Neural progenitor cell (in vitro differentiated cells): ENCODE results near the gene EPX.

Experiments
- CTCF ChIP-seq: fragments of 200-600 bp; sonication (generic); IDR thresholded peaks from 2 replicates; pipeline ENCODE4 v1.5.1; 2017; ENCODE audit warnings: antibody characterized with exemption, mild to moderate bottlenecking
- EZH2 ChIP-seq: fragments of 200-600 bp; sonication (generic); IDR thresholded peaks from 2 replicates; pipeline ENCODE4 v1.6.1; 2017; ENCODE audit warnings: antibody characterized with exemption, mild to moderate bottlenecking, moderate library complexity
- EZH2phosphoT487 ChIP-seq: fragments of 200-600 bp; sonication (generic); IDR thresholded peaks from 2 replicates; pipeline ENCODE4 v1.6.1; 2017; ENCODE audit warnings: antibody characterized with exemption

- TF ChIP-seq CTCF: no peak
- no peak for TF ChIP-seq EZH2
- no peak for TF ChIP-seq EZH2phosphoT487
Observed at GRCh38 chr17:58192612-58193011, at the start of gene EPX.
